LNCAP (cell line): ENCODE measurements around the gene LCMT1.

ENCODE experiments used
- TF ChIP-seq, protein P1 (sequence below): fragments of 450-650 bp; IDR thresholded peaks from 2 replicates; pipeline ENCODE4 v1.5.1; 2017; ENCODE audit warnings: mild to moderate bottlenecking

The LCMT1 gene

GRCh38 chr16:25084797-25085196 lies 26.7 kb upstream of the LCMT1 start:
- TF ChIP-seq, protein P1, sequence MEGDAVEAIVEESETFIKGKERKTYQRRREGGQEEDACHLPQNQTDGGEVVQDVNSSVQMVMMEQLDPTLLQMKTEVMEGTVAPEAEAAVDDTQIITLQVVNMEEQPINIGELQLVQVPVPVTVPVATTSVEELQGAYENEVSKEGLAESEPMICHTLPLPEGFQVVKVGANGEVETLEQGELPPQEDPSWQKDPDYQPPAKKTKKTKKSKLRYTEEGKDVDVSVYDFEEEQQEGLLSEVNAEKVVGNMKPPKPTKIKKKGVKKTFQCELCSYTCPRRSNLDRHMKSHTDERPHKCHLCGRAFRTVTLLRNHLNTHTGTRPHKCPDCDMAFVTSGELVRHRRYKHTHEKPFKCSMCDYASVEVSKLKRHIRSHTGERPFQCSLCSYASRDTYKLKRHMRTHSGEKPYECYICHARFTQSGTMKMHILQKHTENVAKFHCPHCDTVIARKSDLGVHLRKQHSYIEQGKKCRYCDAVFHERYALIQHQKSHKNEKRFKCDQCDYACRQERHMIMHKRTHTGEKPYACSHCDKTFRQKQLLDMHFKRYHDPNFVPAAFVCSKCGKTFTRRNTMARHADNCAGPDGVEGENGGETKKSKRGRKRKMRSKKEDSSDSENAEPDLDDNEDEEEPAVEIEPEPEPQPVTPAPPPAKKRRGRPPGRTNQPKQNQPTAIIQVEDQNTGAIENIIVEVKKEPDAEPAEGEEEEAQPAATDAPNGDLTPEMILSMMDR, result no peak

- TF ChIP-seq, protein P1, result no peak
Measured at GRCh38 chr16:25087761-25088160, 23.8 kb upstream of the LCMT1 start.

- TF ChIP-seq, protein P1, result no peak
Measured at GRCh38 chr16:25089351-25089750, 22.2 kb upstream of the LCMT1 start.

DNA sequence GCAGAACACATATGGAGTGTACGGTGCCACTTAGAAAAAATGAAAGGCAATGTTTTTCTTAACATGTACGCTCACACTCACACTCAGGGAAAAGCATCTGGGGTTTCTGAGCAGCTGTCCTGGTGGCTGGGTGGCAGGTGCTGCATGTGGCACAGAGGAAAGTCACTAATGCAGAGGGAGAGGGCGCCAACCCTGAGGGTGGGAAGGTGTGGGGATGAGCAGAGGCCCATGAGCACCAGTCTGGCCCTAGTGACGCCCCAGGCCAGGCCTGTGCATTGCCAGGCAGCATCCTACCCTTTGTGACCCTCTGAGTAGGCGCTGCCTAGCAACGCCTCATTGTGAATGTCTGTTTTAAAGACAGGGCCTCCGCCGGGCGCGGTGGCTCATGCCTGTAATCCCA lies 19.1 kb upstream of the LCMT1 start:
- TF ChIP-seq, protein P1, result no peak

DNA sequence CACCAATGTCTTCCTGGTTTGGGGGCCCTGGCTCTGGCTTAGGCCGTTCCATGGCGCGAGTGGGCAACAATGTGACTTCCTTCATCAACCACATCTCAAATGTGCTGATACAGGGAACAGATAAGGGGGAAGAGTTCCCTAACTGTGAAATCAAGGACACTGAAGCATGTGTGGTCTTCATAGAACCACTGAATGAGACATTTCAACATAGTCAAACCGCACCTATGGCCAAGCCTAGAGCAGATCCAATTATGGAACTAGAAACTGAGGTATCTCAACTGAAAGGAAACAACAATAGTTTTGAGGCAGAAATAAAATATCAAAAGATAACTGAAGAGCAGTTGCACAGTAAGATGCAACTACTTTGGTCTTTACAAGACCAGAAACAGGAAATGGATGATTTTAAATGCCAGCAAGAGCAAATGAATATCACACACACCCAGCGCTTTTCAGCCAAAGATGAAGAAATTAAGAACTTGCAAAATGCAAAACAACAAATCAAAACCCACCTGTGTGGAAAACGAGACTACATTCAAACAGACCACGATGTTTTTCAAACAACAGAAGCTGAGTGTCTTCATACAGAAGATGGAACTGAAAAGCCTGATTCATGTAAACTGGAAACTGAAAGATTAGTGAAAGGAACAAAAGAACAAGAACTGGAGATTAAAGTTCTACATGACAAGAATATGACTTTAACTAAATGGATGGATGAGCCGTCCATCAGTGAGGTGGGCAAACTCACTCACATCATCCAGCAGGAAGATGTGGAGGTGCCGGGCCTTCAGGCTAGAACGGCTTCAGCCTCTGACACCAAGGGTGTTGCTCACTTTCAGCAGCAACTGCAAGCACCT lies 18.1 kb upstream of the LCMT1 start:
- TF ChIP-seq, protein P1, result no peak

GRCh38 chr16:25094596-25094995 lies 16.9 kb upstream of the LCMT1 start:
- TF ChIP-seq, protein P1, result no peak

DNA sequence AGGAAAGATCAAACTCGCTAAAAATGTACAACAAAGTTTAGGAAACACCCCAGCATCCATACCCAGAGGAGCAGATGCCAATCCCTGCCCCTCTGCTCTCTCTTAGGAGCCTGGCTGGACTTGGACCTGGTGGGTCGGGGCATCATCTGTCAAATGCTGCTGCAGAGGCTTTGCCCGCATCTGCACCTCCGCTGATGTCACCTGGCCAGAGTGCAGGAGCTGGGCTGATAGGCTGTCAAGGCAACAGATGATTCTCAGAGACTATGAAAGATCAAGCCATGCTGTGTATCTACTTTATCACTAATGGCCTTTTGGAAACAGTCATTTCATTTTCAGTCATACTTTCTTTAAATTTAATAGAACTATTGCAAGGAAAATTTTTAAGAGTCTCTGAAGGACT lies 15.9 kb upstream of the LCMT1 start:
- TF ChIP-seq, protein P1, result no peak
